RPMI7951 (cell line): ENCODE measurements around the gene HYAL1. TPM values are rescaled to one million over a fixed set of nuclear protein-coding genes. Genes with fewer than 3 reads are reported as not detected.

Experiments
- DNase-seq: peaks from one replicate; pipeline ENCODE4 v3.0.0-alpha.2; 2012; ENCODE audit warnings: low read depth
- total RNA-seq: library from RNA; depleted of rRNA; stranded (reverse); fragments of >200 nt; shearing (Covaris generic); gene quantifications from 2 replicates; pipeline ENCODE4 v1.2.3, GENCODE V29; 2014

The HYAL1 gene
- total RNA-seq, 1 experiment from 2014 or later: 0.72 TPM

DNA sequence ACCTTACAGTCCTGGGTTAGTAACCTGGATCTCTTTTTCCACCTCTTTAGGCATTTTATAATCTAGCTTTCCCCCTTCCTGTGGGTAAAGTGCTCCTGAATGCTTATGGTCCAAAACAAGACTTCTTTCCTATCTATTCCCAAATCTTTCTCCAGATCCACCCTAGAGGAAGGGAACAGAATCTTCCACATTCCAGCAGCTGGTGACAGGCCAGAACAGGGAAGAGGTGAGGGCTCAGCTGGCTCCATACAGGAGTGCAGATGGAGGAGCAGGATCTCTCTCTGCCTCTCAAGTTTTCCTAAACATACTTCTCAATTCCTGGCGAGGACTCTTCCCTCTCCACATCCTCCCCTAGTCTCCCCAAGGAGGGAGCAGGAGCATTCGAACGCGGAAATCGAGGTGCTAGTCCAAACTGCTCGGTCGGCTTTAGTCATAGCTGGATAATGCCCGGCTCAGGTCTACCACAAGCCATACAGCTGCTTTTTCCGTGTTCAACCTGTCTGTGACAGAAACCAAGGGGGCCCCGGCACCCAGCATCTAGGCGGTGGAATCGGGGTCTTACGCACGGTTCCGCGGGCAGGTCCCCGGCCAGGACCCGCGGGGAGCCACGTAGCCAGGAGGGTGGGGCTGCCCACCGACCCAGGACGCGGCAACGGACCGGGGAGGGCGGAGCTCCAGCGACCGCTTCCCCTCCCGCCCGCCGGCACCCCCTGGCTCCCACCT, 33.2 kb upstream of the HYAL1 start:
- peak; percentile 38 for DNase-seq

DNA sequence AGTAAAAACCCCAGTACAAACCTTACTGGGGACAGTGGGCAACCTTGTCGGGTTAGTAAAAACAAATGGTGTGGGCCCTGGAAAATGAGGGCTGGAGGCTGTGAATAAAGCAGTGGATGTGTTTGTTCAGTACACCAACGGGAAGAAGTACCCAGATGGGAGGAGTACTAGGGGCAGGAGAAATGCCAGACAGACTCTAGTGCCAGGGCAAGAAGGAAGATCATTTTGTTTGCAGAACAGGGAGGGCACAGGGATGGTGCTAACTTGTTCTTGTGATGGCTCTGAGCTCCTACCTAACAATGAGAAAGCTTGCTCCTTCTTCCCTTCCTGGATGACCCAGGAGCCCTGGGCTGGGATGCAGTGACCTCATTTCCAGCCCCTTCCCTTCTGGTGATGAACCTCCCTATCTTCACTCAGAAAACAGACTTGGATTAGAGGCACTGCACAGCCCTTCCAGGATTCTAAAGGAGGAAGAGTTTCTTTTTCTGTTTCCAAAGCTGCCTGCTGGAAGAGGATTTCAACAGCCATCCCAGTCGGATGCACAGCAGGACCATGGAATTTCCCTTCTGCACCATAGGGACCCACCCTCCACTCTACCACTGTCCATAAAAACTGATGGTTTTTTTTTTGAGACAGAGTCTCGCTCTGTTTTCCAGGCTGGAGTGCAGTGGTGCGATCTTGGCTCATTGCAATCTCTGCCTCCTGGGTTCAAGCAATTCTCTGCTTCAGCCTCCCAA, 31.1 kb upstream of the HYAL1 start:
- DNase-seq: no peak

DNA sequence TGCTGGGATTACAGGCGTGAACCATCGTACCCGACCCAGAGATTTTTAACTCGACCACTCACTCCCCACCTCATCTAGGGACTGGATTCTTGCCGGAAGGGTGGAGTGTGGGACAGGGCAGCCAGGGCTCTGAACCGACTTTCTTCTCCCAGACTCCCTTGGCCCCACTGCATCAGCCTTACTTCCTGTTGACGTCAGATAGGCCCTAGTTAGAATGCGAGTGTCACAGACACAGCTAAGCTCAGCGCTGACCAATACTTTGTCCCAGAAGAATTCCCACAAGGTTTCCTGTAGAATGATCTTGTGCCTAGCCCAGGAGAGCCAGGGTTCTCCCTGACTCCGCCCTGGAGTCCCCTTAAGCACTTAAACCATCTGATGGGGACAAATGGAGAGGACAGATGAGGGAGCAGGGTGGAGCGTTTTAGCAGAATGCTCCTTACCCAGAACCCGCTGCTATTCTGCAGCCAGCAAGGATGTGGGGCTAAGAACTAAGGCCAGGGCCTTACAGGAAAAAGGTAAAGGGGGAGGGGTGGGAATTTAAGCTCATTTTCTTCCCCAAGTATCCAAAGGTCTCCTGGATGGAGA, 30.5 kb upstream of the HYAL1 start:
- DNase-seq: peak; percentile 28

DNA sequence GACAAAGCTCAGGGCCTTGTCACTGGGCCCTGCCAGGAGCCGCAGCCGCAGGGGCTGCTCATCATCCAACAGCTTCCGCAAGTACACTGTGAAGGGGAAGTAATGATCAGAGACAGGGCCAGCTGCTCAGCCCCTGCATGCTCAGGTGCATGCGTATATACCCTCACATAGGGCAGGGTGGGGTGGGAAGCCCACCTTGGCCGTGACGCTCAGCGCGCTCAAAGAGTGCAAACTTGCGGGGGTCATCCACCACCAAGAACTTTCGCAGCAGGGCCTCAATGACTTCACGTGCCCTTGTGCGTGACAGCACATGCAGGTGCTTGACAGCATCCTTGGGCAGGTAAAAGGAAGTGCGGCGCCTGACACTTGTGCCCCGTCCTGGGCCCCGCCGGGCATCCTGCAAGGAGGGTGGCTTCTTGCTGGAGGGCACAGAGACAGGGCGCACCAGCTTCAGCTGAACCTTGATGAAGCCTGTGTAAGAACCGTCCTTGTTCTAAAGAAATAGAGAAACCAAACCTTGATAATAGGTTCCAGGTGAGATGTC, 28.1 kb upstream of the HYAL1 start:
- no peak for DNase-seq

DNA sequence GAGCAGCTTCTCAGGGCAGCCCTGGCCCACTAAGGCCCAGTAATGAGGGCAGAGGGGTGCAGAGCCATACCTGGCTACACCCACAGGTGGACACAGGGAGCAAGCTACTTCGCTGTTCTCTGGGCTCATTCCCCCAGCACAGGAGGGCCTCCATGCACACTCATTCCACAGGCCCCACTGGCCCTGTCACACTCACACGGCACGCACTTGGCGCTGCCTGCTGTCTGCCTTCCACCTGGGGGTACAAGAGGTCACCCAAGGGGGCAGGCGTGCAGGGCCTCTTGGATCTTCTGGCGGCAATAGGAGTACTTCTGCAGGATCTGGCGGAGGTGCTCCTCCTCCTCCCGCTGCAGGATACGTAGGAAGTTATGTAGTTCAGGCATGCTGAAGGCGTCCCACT, 27.0 kb upstream of the HYAL1 start:
- no peak for DNase-seq

- peak; percentile 96 for DNase-seq
These were observed 24.7 kb upstream of the HYAL1 start, which contains the start of gene TUSC2 for GRCh38 chr3:50327943-50328691. Gene TUSC2 (minus strand): TSS chr3:50328223. CDS start chr3:50328099, 124 bp downstream.

DNA sequence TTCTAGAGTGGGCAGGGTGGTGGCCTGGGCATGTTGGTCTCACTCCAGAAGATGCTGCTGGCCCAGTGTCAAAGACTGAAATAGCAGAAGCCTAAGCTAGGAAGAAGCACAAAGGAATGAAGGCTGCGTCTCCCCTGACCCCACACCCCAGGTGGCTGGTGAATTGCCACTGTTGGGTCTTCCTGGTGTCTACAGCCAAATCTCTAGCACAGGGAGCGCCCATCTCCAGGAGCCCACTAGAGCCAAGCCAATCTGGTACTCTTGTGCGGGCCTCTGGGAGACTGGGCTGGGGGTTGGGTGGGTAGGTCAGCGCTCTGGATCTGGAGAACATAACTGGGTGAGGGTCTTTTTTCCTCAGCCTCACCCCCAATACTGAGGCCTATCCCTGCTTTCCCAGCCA, 23.8 kb upstream of the HYAL1 start:
- no peak for DNase-seq

DNA sequence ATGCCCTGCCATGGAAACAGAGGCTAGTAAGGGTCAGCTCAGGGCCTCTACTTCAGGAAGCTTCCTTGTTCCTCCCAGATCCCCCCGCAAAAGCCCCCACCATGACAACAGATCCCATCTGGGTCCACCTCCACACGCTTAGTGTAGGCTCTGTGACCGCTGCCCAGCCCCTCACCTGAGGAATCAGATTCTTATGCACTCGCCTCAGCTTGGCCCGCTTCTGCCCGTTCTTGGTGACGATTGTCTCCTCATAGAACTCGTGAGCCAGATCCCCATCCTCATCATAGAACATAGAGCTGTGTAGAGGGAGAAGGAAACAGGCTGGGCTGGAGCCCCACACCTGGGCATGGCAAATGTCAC, 22.8 kb upstream of the HYAL1 start:
- no peak for DNase-seq

DNA sequence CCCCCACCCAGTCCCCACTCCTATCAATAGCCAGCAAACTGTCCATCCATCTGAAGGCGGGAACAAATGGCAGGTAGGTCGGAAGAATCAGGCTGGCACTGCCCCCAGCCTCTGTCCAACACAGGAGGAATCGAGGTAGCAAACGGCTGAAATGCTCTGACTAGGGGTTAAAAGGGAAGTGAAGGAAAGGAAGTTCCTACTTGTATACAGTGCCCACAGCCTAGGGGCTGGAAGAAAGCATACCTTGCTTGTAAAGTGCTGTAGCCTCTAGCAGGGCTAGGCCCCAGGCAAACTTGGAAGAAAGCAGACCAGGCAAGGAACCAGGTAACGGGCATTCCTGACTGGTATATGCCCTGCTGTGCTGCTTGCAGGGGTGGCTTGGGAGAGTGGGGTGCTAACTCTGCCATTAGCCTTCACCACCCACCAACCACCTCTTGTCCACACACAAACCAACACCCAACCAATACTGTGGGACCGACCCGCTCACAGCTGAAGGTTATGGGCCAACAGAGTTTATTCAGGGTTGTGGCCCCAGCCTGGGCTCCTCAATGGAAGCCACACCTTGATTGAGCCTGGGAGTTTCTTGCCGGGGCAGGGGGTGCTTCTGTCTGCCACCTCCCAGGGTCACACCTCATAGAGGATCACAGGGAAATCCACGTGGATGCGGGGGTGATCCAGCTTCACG, 22.3 kb upstream of the HYAL1 start:
- no peak for DNase-seq

DNA sequence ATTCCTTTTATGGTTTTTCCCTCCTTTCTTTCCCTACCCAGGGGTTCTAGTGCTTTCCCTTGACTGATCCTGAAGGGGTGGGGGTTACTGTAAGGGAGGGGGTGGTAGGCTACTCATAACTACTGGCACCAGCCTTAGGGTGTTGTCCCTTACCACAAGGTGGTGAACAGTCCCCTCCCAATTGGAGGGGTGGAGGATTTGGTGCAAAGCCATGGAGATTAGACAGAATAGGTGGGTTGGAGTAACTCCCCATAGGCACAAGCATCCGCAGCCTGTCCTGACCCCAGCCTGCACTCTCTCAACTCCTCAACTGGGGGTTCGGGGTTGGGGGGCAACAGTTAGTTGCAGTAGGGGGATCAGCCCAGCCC, 21.7 kb upstream of the HYAL1 start:
- no peak for DNase-seq

GRCh38 chr3:50324351-50325112, 21.2 kb upstream of the HYAL1 start:
- DNase-seq: peak; percentile 66

- DNase-seq: no peak
These were observed 20.3 kb upstream of the HYAL1 start for GRCh38 chr3:50323614-50324199.

GRCh38 chr3:50323092-50323600, 19.8 kb upstream of the HYAL1 start:
- no peak for DNase-seq

DNA sequence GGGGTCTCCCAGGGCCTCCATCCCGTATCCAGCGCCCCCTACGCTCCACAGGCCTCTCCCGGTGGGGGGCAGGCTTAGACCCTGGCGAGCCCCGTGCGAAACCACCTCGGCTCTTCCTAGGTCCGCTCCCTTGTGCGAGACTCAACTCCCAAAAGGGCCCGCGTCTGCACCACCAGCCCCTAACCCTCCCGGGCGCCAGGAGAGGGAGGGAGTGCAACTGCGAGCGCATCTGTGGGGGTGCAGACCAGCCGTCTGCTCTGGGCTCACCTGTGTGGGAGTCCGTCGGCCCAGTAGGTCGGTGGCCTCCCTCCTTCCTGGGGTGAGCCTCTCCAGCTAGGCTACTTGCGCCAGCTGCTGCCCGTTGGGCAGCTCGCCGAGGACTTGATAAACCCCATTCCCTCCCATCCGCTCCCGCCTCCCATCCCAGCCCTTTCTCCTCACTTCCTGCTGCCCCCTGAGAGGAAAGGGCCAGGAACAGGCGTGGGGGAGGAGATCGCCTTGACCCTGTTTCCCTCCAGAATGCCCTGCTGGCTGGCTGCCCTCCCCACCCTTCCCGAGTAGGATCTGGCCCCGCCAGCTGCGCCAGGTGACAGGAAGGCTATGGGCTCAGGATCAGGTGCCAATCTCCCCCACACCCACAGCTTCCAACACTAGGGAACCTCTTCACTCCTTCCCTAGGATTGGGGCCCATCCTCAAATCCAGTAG, 19.2 kb upstream of the HYAL1 start, which contains the start of gene HYAL2:
TSS of gene HYAL2 (minus strand) at position 360 of the 706 bp plus-strand sequence. CDS start 2,256 bp downstream, outside the sequence.
- DNase-seq: no peak

GRCh38 chr3:50322115-50322385, 18.7 kb upstream of the HYAL1 start:
- no peak for DNase-seq

DNA sequence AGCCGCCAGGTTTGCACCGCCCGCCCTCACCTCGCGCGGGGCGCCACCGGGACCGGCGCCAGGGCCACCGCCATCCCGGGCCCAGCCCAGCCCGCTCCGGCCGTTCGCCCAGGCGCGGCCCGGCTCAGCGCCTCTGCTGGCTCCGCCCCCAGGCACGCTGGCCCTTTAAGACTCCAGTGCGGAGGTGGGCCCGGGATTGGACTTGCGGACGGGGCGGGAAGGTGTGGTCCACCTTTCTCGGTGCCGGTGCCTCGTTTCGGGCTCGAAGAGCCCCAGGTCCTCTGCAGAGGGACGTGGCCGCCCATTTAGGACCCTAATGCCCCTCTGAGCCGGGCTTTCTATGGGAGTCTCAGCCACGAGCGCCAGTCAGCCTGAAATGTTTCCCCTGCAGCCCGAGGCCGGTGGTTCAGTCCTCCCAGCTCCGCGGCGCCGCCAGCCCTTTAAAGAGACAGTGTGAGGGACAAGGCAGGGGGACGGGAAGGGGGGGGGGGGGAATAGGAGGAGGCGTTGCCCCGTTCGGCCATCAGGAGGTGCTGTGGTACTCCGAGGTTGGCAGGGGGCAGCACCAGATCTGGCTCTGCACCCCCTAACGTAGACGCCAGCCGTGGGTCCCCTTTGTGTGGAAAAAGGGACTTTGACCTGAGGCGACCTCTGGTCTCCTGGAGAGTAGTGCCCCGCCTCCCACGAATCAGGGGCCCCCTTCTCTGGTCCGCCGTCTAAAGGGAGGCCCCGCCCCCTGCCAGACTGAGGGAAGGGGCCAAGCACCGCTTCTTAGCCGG, 18.2 kb upstream of the HYAL1 start:
- DNase-seq: peak; percentile 88

GRCh38 chr3:50320853-50321335, 17.5 kb upstream of the HYAL1 start:
- DNase-seq: peak; percentile 74

DNA sequence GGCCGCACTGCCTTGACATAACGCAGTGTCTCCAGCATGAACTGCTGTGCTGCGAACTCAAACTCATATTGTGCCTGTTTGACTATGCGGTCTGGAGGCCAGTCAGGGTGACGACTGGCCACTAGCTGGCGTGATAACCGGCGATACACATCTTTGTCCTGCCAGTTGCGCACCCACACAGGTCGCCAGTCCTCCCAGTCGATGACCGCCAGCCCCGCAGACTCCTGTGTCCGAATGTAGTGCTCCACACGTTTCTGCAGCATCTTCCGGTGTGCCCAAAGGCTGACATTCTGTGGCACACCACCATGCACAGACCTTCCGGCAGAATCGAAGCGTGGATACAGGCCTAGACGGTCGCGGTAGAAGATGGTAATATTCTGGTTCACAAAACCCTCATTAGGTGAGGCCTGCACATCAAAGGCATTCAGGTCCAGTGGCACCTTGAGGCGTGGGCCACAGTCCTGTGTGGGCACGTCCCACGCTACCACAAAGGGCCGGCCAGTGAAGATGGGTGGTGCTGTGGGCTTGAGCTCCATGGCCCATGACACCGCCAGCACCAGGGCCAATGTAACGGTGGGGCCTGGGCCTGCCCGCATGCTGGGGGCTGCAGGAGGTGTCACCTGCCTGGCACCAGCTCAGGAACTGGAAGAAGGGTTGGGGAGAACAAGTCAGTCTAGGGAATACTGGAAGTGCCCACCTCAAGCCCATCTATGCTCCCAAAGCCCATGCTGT, 16.7 kb upstream of the HYAL1 start:
- no peak for DNase-seq
